GM12874 (cell line): Measurements from ENCODE around the gene TRIM63.

ENCODE experiments used
- TF ChIP-seq, protein P1 (sequence below): IDR thresholded peaks from 2 replicates; pipeline ENCODE4 v1.5.1; 2011; ENCODE audit warnings: low read depth, mild to moderate bottlenecking, control low read depth, low read length, moderate library complexity; ENCODE audit not compliant: insufficient read depth

Gene TRIM63

DNA sequence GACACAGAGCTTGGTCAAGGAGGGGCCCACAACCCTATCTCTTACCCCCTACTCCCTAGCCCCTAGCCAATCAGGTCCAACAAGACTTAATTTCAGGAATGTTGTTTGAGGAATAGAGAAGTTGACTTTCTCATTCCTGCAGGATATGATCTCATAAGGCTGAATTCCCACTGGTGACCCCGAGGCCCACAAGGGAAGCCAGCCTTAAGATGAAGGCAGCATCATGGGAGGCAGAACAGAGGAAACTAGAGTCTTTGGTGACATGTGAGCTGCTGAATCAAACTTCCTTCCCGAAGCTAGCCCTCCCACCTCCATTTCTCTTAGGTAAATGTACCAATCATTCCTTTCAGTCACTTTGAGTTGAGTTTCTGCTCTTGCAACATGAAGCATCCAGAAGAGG, 35.1 kb upstream of the TRIM63 start:
- TF ChIP-seq, protein P1, sequence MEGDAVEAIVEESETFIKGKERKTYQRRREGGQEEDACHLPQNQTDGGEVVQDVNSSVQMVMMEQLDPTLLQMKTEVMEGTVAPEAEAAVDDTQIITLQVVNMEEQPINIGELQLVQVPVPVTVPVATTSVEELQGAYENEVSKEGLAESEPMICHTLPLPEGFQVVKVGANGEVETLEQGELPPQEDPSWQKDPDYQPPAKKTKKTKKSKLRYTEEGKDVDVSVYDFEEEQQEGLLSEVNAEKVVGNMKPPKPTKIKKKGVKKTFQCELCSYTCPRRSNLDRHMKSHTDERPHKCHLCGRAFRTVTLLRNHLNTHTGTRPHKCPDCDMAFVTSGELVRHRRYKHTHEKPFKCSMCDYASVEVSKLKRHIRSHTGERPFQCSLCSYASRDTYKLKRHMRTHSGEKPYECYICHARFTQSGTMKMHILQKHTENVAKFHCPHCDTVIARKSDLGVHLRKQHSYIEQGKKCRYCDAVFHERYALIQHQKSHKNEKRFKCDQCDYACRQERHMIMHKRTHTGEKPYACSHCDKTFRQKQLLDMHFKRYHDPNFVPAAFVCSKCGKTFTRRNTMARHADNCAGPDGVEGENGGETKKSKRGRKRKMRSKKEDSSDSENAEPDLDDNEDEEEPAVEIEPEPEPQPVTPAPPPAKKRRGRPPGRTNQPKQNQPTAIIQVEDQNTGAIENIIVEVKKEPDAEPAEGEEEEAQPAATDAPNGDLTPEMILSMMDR = no peak

DNA sequence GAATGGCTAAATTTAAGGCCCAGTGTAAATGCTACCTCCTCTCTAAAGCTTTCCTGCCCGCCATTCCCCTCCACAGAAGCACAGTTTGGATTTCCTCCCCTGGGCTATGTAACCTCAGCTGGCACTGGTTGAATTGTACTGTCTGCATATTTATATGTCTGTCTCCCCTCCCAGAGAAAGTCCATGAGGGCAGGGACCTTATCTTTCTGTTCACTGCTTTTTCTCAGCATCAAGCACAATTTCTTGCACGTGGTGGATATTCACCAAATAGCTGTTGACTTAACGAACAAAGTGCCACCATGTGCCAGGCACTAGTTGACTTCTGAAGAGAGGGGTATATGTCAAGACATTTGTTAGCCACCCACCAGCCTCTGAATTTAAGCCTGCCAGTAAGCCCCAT, 34.7 kb upstream of the TRIM63 start:
- TF ChIP-seq, protein P1 = no peak

DNA sequence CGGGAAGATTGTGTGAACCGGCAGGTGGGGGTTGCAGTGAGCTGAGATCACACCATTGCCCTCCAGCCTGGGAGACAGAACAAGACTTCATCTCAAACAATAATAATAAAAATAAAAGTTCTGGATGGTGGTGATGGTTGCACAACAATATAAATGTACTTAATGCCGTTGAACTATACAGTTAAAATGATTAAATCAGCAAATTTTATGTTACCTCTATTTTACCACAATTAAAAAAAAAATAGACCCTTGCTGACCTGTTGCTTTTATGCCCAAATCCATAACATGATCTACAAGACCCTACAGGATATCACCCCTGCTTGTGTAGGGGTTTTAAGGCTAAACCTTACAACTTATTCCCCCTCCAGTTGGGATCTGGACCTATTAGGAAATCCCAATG, 32.4 kb upstream of the TRIM63 start:
- TF ChIP-seq, protein P1 = no peak

DNA sequence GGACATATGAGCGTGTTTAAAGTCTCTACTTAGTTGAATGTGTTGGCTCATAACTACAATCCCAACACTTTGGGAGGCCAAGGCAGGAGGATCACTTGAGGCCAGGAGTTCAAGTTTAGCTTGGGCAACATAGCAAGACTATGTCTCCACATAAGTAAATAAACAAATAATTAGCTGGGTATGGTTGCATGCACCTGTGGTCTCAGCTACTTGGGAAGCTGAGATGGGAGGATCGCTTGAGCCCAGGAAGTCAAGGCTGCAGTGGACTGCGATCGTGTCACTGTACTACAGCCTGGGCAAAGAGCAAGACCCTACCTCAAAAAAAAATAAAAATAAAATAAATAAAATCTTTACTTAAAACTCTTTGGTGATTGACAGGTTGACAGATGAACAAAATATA, 31.2 kb upstream of the TRIM63 start:
- TF ChIP-seq, protein P1 = no peak

DNA sequence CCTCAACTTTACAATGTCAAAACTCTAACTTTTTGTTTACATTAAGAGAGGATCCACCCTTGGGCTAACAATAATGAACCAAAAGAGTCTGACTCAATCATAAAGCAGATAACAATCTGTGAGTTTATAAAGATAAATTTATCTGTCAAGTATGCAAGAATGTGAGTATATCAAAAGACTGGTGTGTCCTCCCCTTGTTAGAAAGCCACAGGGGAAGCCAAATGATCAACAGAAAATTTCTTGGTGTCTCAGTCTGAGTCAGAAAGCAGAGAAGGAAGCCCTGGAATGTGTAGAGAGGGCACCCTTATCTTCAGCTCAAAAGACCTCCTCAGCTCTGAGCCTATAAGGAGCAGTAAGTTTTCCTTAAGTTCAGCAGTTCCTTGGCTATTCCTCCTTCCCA, 30.3 kb upstream of the TRIM63 start:
- TF ChIP-seq, protein P1 = no peak

DNA sequence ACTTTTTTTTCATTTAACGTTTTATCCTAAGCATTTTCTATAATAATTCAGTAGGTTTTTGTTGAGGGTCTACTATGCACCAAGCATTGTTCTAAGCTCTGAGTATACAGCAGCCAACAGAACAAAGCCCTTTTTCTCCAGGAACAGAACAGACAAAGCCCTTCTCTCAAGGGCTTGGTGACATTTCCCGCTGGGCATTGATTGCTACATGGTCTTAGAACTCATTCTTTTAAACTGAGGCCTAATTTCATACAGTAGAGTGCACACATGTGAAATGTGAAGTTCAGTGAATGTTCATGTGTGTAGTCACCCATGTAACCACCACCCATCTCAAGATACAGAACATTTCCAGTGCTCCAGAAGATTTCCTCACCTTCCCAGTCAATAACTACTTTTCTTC, 29.0 kb upstream of the TRIM63 start:
- TF ChIP-seq, protein P1 = no peak

DNA sequence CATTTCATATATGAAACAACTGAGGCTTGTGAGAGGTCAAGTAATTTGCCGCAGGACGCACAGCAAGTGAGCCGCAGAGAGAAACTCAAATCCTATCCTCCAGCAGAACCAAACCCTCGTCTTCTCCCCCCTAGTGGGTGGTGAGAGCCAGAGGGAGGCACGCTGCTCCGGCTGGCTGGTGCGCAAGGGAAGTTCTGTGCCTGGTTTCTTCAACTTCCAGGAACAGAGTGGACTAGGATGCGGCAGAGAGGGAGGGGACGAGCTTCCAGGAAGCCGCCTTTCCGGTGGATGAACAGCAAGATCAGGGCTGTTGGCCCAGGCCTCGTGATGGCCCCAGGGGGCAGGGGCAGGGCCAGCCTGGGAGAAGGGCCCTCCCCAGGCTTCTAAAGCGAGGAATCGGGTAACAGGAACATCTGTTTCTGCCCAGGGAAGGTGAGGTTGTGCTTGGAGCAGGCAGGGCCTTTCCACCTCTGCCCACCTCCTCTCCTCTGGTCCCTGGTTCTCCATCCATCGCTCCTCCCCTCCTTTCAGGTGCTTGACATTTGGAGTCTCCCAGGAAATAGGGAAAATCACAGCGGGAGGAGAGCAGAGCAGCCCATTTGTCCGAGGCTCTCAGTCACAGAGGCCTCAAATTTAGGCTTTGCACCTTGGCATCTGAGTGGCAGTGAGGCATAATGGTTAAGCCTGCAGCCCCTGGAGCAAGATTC, 27.4 kb upstream of the TRIM63 start:
- TF ChIP-seq, protein P1 = no peak
